ENCODE measurements around the gene ARFGEF3.

GRCh38 chr6:138206862-138207261 lies 45.1 kb downstream of the ARFGEF3 start:
- TF ChIP-seq, protein P1, sequence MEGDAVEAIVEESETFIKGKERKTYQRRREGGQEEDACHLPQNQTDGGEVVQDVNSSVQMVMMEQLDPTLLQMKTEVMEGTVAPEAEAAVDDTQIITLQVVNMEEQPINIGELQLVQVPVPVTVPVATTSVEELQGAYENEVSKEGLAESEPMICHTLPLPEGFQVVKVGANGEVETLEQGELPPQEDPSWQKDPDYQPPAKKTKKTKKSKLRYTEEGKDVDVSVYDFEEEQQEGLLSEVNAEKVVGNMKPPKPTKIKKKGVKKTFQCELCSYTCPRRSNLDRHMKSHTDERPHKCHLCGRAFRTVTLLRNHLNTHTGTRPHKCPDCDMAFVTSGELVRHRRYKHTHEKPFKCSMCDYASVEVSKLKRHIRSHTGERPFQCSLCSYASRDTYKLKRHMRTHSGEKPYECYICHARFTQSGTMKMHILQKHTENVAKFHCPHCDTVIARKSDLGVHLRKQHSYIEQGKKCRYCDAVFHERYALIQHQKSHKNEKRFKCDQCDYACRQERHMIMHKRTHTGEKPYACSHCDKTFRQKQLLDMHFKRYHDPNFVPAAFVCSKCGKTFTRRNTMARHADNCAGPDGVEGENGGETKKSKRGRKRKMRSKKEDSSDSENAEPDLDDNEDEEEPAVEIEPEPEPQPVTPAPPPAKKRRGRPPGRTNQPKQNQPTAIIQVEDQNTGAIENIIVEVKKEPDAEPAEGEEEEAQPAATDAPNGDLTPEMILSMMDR (IDR thresholded peaks at IDR 0.05), result no peak
- TF ChIP-seq ZFX (IDR thresholded peaks at IDR 0.05; ENCODE audit: borderline replicate concordance), result no peak

Data from 22Rv1 (cell line).